Astrocyte (in vitro differentiated cells and primary cell): Measurements from ENCODE around the gene CASP10.

Source experiments
- CTCF ChIP-seq: IDR thresholded peaks from 2 replicates; pipeline ENCODE4 v1.5.1; 2011; ENCODE audit warnings: low read depth, mild to moderate bottlenecking, inconsistent platforms, low read length, moderate library complexity; ENCODE audit not compliant: insufficient read depth
- EZH2 ChIP-seq: IDR thresholded peaks from 2 replicates; pipeline ENCODE4 v1.6.1; 2012; ENCODE audit warnings: mild to moderate bottlenecking, low read length, inconsistent platforms; ENCODE audit not compliant: insufficient read depth

DNA sequence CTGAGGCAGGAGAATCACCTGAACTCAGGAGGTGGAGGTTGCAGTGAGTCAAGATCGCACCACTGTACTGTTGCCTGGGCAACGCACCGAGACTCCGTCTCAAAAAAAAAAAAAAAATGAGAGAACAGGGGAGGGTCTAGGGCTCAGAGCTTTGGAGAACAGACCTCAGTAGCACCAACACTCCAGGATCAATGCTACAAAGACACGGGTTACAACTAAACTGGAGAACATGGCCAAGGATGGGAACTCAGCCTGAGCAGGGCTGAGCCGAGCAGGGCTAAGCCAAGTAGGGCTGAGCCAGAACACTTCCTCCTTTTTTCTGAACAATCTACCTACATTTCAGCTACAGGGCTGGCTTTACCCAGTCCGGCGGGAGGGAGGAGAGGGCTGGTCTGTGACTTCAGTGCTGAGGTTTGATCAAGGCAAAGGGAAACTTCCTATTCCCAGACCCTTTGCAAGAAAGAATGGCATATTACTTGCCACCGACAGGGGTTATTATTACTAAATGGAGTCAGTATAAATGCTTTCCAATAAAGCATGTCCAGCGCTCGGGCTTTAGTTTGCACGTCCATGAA, 74.5 kb downstream of the CASP10 start:
- TF ChIP-seq CTCF (no peak), EZH2 (no peak)
